Kidney (tissue), 14 donors: ENCODE results near the gene ATP2A3. TPM values are rescaled to one million over a fixed set of nuclear protein-coding genes. Genes with fewer than 3 reads are reported as not detected.

Experiments
- DNase-seq, 5 donors: peaks; one replicate each; pipeline ENCODE4 v3.0.0-alpha.2; 2013 to 2020
- FAIRE-seq: peaks from 2 replicates; lab custom pipeline; 2012; peaks lifted over from hg19 to GRCh38; lab: Jason Lieb, UNC
- H3K27ac ChIP-seq, 2 donors: one replicate each; pipeline ENCODE4 v1.7.0; 2013; ENCODE audit warnings: low read depth in 2 of 2, low read length in 2 of 2, inconsistent platforms in 1 of 2
- H3K27me3 ChIP-seq: one replicate; pipeline ENCODE4 v1.7.1; 2013; ENCODE audit warnings: low read length, inconsistent platforms; ENCODE audit not compliant: control insufficient read depth, insufficient read depth
- H3K36me3 ChIP-seq, 3 donors: one replicate each; pipeline versions ENCODE4 v1.7.0 to v1.7.1; 2013; ENCODE audit warnings: low read length in 3 of 3, control low read depth in 1 of 3, inconsistent platforms in 1 of 3; ENCODE audit not compliant: insufficient read depth in 3 of 3, control insufficient read depth in 2 of 3
- H3K4me1 ChIP-seq, 3 donors: one replicate each; pipeline versions ENCODE4 v1.7.0 to v1.7.1; 2013; ENCODE audit warnings: low read length in 3 of 3, inconsistent platforms in 1 of 3, low read depth in 1 of 3; ENCODE audit not compliant: control insufficient read depth in 2 of 3, insufficient read depth in 2 of 3
- H3K4me3 ChIP-seq, 3 donors: one replicate each; pipeline versions ENCODE4 v1.7.0 to v1.8.1; 2013; ENCODE audit warnings: low read length in 3 of 3, control low read depth in 1 of 3, inconsistent platforms in 1 of 3
- H3K9ac ChIP-seq, 3 donors: one replicate each; pipeline versions ENCODE4 v1.7.0 to v1.7.1; 2013; ENCODE audit warnings: low read length in 3 of 3, control low read depth in 1 of 3, inconsistent platforms in 1 of 3
- H3K9me3 ChIP-seq, 3 donors: one replicate each; pipeline versions ENCODE4 v1.7.0 to v1.7.1; 2013; ENCODE audit warnings: low read length in 3 of 3, control low read depth in 1 of 3, inconsistent platforms in 1 of 3; ENCODE audit not compliant: control insufficient read depth in 2 of 3, insufficient read depth in 1 of 3
- CTCF ChIP-seq: IDR thresholded peaks from 3 replicates; pipeline ENCODE4 v1.5.1; 2012; ENCODE audit warnings: mild to moderate bottlenecking, moderate library complexity, borderline replicate concordance; ENCODE audit not compliant: insufficient read depth; ENCODE audit errors: extremely low read depth
- intact Hi-C: fragments of 100-400 bp; cut with DNase I; formaldehyde crosslinking; loops from one replicate; pipeline ENCODE4 v1.11.1; 2022
- polyA plus RNA-seq: library from polyadenylated mRNA; stranded (reverse); fragments of 350-450 nt; fragmentation: Illumina TruSeq; extraction: RNeasy Lipid Tissue Mini Kit (QIAGEN cat#74804); gene quantifications from one replicate; pipeline ENCODE4 v1.2.3, GENCODE V29; 2014; ENCODE audit warnings: low read depth, low replicate concordance; ENCODE audit not compliant: insufficient read depth
- total RNA-seq: library from RNA; stranded (reverse); fragmentation: NEBNext Ultra II Directional; extraction: Animal tissue kit (Norgen Biotek cat#: 25700); gene quantifications from one replicate; pipeline ENCODE4 v1.2.1, GENCODE V29; 2021
- donor health status: control.
- donor health status: control.
- donor health status: control.
- donor health status: control.
- donor health status: control.
- donor health status: DM: yes; HTN: yes; CAD: no.
- donor health status: Normal renal cell carcinoma (clear cell type).

Gene ATP2A3
- total and polyA plus RNA-seq, 2 donors from 2014 or later: 9.4 to 52.1 TPM

DNA sequence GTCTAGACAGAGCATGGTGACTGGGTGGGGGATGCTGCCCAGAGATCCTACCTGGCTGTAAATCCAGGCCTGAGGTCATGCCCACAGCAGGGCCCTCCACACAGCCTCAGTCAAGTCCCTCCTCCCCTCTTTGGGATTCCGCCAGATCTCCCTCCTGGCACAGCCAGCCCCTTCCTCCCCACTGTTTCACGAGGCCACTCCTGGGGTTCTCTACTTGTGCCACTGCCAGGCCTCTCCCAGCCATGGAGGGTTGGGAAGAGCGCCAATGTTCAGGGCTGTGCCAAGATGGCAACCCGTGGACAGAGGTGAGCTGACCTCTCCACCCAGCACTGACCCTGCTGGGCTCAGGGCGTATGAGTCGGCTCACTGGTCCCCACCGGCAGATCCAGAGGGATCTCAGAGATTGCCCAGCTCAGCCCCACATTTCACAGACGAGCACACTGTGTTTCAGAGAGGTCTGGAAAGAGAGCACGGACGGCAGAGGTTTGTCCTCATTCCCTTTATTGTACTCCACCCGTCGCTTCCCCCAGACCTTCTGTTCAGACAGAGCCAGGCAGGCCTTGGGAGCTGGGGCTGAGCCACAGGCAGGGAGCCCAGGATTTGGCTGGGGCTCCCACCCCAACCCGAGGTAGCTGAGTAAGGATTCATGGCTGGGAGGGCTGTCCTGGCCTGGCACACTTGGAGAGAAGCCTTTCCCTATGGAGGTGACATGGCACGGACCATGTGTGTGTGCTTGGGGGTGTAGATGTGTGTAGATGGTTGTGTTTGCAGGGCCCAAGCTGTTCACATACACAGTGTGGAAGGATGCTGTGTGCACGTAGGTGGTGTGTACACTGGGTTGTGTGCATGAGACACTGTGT lies 67.9 kb downstream of the ATP2A3 start:
- no peak for TF ChIP-seq CTCF
- Histone ChIP-seq H3K36me3 (no peaks in the 10 kb centered on the region), H3K4me3 (no peak overlapping the region), H3K4me1 (peaks cover 0 to 18% (median 13%) of the 10 kb centered on the region in 3 donors), H3K27me3 (peaks cover under 1% of the 10 kb centered on the region), H3K9ac (no peak overlapping the region), H3K9me3 (no peaks in the 10 kb centered on the region), H3K27ac (peak overlapping the region in 1 of 2 donors; percentile 1)
- intact Hi-C loops: no loop called here
- FAIRE-seq (no peak), DNase-seq (peak in 1 of 5 donors; percentile 74)

- H3K9ac ChIP-seq: no peak overlapping the region
- intact Hi-C loops: no loop called here
- H3K27me3 ChIP-seq: peaks cover 2% of the 10 kb centered on the region
- H3K27ac ChIP-seq: peak overlapping the region; percentile 45 to 71
- no peaks in the 10 kb centered on the region for H3K9me3 ChIP-seq
- H3K4me3 ChIP-seq: no peak overlapping the region
- no peak for TF ChIP-seq CTCF
- H3K36me3 ChIP-seq: no peaks in the 10 kb centered on the region
- peaks cover 0 to 20% (median 13%) of the 10 kb centered on the region in 3 donors for H3K4me1 ChIP-seq
- DNase-seq: no peak
- no peak for FAIRE-seq
Observed at GRCh38 chr17:3895354-3895753, 68.9 kb downstream of the ATP2A3 start.

GRCh38 chr17:3894911-3895343 lies 69.3 kb downstream of the ATP2A3 start:
- FAIRE-seq (no peak), DNase-seq (peak in 3 of 5 donors; percentile 29 to 74 (median 63))
- H3K9me3 ChIP-seq: no peaks in the 10 kb centered on the region
- no peaks in the 10 kb centered on the region for H3K36me3 ChIP-seq
- no peak for TF ChIP-seq CTCF
- no peak overlapping the region for H3K4me3 ChIP-seq
- peak overlapping the region; percentile 45 to 71 for H3K27ac ChIP-seq
- H3K4me1 ChIP-seq: peaks cover 0 to 22% (median 13%) of the 10 kb centered on the region in 3 donors
- intact Hi-C loops: no loop called here
- no peak overlapping the region for H3K9ac ChIP-seq
- H3K27me3 ChIP-seq: peaks cover 4% of the 10 kb centered on the region
